CD14-positive monocyte (primary cell): ENCODE measurements around the gene SGK1. TPM values are rescaled to one million over a fixed set of nuclear protein-coding genes. Genes with fewer than 3 reads are reported as not detected.

Experiments
- DNase-seq, 3 donors: peaks; one replicate each; pipeline ENCODE4 v3.0.0-alpha.2; 2011 to 2022
- H2AFZ ChIP-seq: 2 replicates; pipeline ENCODE4 v1.6.0; 2012; ENCODE audit warnings: mild to moderate bottlenecking, low read depth, low read length, inconsistent platforms; ENCODE audit not compliant: insufficient read depth, poor library complexity, severe bottlenecking
- H3K27ac ChIP-seq, 2 donors: 1 replicate in 1 of 2; 2 replicates in 1 of 2; pipeline ENCODE4 v1.5.1; 2012 to 2013; ENCODE audit warnings: low read length in 2 of 2, control low read depth in 1 of 2, inconsistent platforms in 1 of 2, low read depth in 1 of 2, mild to moderate bottlenecking in 1 of 2
- H3K27me3 ChIP-seq, 2 donors: one replicate each; pipeline versions ENCODE4 v1.6.0 to v1.6.1; 2011 to 2013; ENCODE audit warnings: low read length in 2 of 2; ENCODE audit not compliant: control insufficient read depth in 2 of 2, insufficient read depth in 2 of 2
- H3K36me3 ChIP-seq, 2 donors: replicated peaks in 1 of 2; 1 replicate in 1 of 2; 2 replicates in 1 of 2; pipeline versions ENCODE4 v1.5.1 to v1.6.1; 2012 to 2013; ENCODE audit warnings: low read length in 2 of 2, control low read depth in 1 of 2, inconsistent platforms in 1 of 2, mild to moderate bottlenecking in 1 of 2; ENCODE audit not compliant: insufficient read depth in 2 of 2, control insufficient read depth in 1 of 2
- H3K4me1 ChIP-seq, 2 donors: 1 replicate in 1 of 2; 2 replicates in 1 of 2; pipeline versions ENCODE4 v1.5.1 to v1.6.1; 2012 to 2013; ENCODE audit warnings: low read length in 2 of 2, control low read depth in 1 of 2, inconsistent platforms in 1 of 2, mild to moderate bottlenecking in 1 of 2, moderate library complexity in 1 of 2; ENCODE audit not compliant: insufficient read depth in 2 of 2, control insufficient read depth in 1 of 2
- H3K4me2 ChIP-seq: replicated peaks from 2 replicates; pipeline ENCODE3; 2012; ENCODE audit warnings: low read length, moderate library complexity, mild to moderate bottlenecking; ENCODE audit not compliant: poor library complexity, severe bottlenecking; ENCODE audit errors: extremely low read depth
- H3K4me3 ChIP-seq, 3 experiments: fragments of 200-600 bp in 1 of 3; sonication (generic) in 1 of 3; replicated peaks in 1 of 3; 1 replicate in 2 of 3; 2 replicates in 1 of 3; pipeline ENCODE4 v1.5.1; 2011 to 2013; ENCODE audit warnings: low read length in 3 of 3, mild to moderate bottlenecking in 3 of 3, control low read depth in 2 of 3, low read depth in 2 of 3, inconsistent platforms in 1 of 3, moderate library complexity in 1 of 3
- H3K79me2 ChIP-seq: 2 replicates; pipeline ENCODE4 v1.6.0; 2012; ENCODE audit warnings: mild to moderate bottlenecking, control low read depth, inconsistent platforms, low read length, moderate library complexity; ENCODE audit not compliant: insufficient read depth
- H3K9ac ChIP-seq: 2 replicates; pipeline ENCODE4 v1.6.0; 2017; ENCODE audit warnings: low read length, mild to moderate bottlenecking; ENCODE audit not compliant: insufficient read depth, poor library complexity, severe bottlenecking
- H3K9me3 ChIP-seq, 2 donors: replicated peaks in 1 of 2; 1 replicate in 1 of 2; 2 replicates in 1 of 2; pipeline versions ENCODE4 v1.5.1 to v1.6.1; 2012 to 2013; ENCODE audit warnings: low read length in 2 of 2, control low read depth in 1 of 2; ENCODE audit not compliant: control insufficient read depth in 1 of 2, insufficient read depth in 1 of 2
- H4K20me1 ChIP-seq: 2 replicates; pipeline ENCODE4 v1.6.0; 2012; ENCODE audit warnings: mild to moderate bottlenecking, low read length, control low read depth, moderate library complexity; ENCODE audit not compliant: insufficient read depth
- H3K27ac Mint-ChIP-seq, 7 donors: one replicate each; pipeline ENCODE4 v1.8.0; 2020; ENCODE audit warnings: mild to moderate bottlenecking in 7 of 7, mixed read lengths in 7 of 7, moderate library complexity in 6 of 7, inconsistent platforms in 2 of 7
- H3K27me3 Mint-ChIP-seq, 3 donors: one replicate each; pipeline ENCODE4 v1.8.0; 2021 to 2022; ENCODE audit warnings: low read depth in 3 of 3, mild to moderate bottlenecking in 3 of 3, mixed read lengths in 3 of 3, moderate library complexity in 3 of 3, inconsistent platforms in 1 of 3
- H3K36me3 Mint-ChIP-seq, 2 donors: one replicate each; pipeline ENCODE4 v1.8.0; 2020; ENCODE audit warnings: mixed read lengths in 2 of 2, inconsistent platforms in 1 of 2, mild to moderate bottlenecking in 1 of 2
- H3K4me1 Mint-ChIP-seq: one replicate; pipeline ENCODE4 v1.8.0; 2020; ENCODE audit warnings: mild to moderate bottlenecking, mixed read lengths
- H3K4me3 Mint-ChIP-seq, 2 donors: one replicate each; pipeline ENCODE4 v1.8.0; 2020; ENCODE audit warnings: mild to moderate bottlenecking in 2 of 2, mixed read lengths in 2 of 2, moderate library complexity in 1 of 2
- H3K9me3 Mint-ChIP-seq, 7 donors: one replicate each; pipeline ENCODE4 v1.8.0; 2020 to 2022; ENCODE audit warnings: mixed read lengths in 7 of 7, mild to moderate bottlenecking in 6 of 7, moderate library complexity in 6 of 7, inconsistent platforms in 2 of 7
- CTCF ChIP-seq: fragments of 200-600 bp; IDR thresholded peaks from one replicate; pipeline ENCODE4 v1.8.0; 2022; ENCODE audit warnings: antibody characterized with exemption, mild to moderate bottlenecking
- WGBS: methylation state at CpG from one replicate; pipeline ENCODE4 v1.1.5; 2013; ENCODE audit warnings: missing lambda C conversion rate; ENCODE audit not compliant: insufficient coverage; 5-methylcytosine and 5-hydroxymethylcytosine counted together
- intact Hi-C, 2 donors: fragments of 100-400 bp; cut with micrococcal nuclease; formaldehyde crosslinking; loops; one replicate each; pipeline versions ENCODE4 v1.15.0 to v1.15.1; 2023
- polyA plus RNA-seq, 3 donors: library from polyadenylated mRNA; depleted of rRNA in 1 of 3; unstranded in 2 of 3; stranded (reverse) in 1 of 3; fragments of 300-500 nt in 2 of 3; fragments of >200 nt in 1 of 3; fragmentation: Illumina TruSeq in 2 of 3; gene quantifications; 1 replicate in 2 of 3; 2 replicates in 1 of 3; pipeline ENCODE4 v1.2.3, GENCODE V29; 2012 to 2021
- small RNA-seq: library from RNA; depleted of rRNA; stranded (forward); fragments of <200 nt; gene quantifications from one replicate; pipeline ENCODE3, GENCODE V24; 2012; ENCODE audit warnings: low read depth; ENCODE audit not compliant: insufficient read length

Gene SGK1
- polyA plus RNA-seq, 3 donors, result 373 to 419 (median 407) TPM

GRCh38 chr6:134122775-134123174 is 195.1 kb downstream of the SGK1 start:
- TF ChIP-seq CTCF, result no peak
- Mint-ChIP-seq H3K27me3 (peaks cover 0 to 3% (median 1%) of the 10 kb centered on the region in 3 donors), H3K9me3 (no peaks in the 10 kb centered on the region), H3K4me1 (no peaks in the 10 kb centered on the region), H3K36me3 (no peaks in the 10 kb centered on the region), H3K4me3 (no peak overlapping the region), H3K27ac (no peak overlapping the region)
- intact Hi-C loops, result loop anchor here (5.0 to 10.0 kb wide), 2 partner anchors 760 to 812 kb away; no protein-coding TSS in a partner anchor
- no peaks in the 10 kb centered on the region for H3K79me2 ChIP-seq
- H2AFZ ChIP-seq, result no peak overlapping the region
- no peaks in the 10 kb centered on the region for H3K4me1 ChIP-seq
- no peaks in the 10 kb centered on the region for H3K36me3 ChIP-seq
- 100% methylated on average over 1 of the region's 1 CpG for WGBS
- no peaks in the 10 kb centered on the region for H3K27me3 ChIP-seq
- H3K4me2 ChIP-seq, result no peak overlapping the region
- H3K27ac ChIP-seq, result no peak overlapping the region
- no peak overlapping the region for H3K9ac ChIP-seq
- DNase-seq, result no peak
- no peaks in the 10 kb centered on the region for H3K9me3 ChIP-seq
- H3K4me3 ChIP-seq, result no peak overlapping the region
- no peaks in the 10 kb centered on the region for H4K20me1 ChIP-seq

DNA sequence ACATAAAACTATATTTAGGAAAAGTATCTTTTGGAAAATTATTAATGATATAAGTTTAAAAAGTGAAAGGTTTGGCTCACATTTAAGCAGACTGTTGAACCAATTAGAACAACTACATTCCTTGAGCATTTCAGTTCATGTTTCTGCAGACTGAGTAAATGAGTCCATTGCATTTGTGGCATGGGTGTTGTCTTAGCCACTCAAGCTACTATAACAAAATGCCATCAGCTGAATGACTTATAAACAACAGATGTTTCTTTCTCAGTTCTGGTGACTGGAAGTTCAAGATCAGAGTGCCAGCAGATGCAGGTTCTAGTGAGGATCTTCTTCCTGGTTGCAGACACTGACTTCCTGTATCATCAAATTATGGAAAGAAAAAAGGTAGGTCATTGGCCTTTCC is 198.4 kb downstream of the SGK1 start:
- Histone ChIP-seq H3K9ac (no peak overlapping the region), H2AFZ (no peak overlapping the region), H3K36me3 (no peaks in the 10 kb centered on the region), H3K79me2 (no peaks in the 10 kb centered on the region), H3K9me3 (no peaks in the 10 kb centered on the region), H4K20me1 (no peaks in the 10 kb centered on the region), H3K4me3 (no peak overlapping the region), H3K27ac (no peak overlapping the region), H3K4me2 (no peak overlapping the region), H3K4me1 (no peaks in the 10 kb centered on the region), H3K27me3 (peaks cover 0 to 12% of the 10 kb centered on the region in 2 donors)
- peaks cover 8 to 23% (median 16%) of the 10 kb centered on the region in 3 donors for H3K27me3 Mint-ChIP-seq
- no peak overlapping the region for H3K4me3 Mint-ChIP-seq
- H3K9me3 Mint-ChIP-seq, result peaks cover 0 to 1% (median 0%) of the 10 kb centered on the region in 7 donors
- no peak for DNase-seq
- intact Hi-C loops, result no loop called here
- no peak for TF ChIP-seq CTCF
- H3K27ac Mint-ChIP-seq, result no peak overlapping the region
- H3K36me3 Mint-ChIP-seq, result no peaks in the 10 kb centered on the region
- peaks cover 4% of the 10 kb centered on the region for H3K4me1 Mint-ChIP-seq

Small RNA genes within 50 kb of the gene (small RNA-seq; reads per million reads assigned to genes)
- not detected for gene RF00019
- gene RN7SL408P, result 0.71 reads per million
- not detected for gene RNA5SP218
- not detected for gene RPS29P32
